OCI-LY7 (cell line): ENCODE measurements around the gene DPYSL4.

Experiments used
- EZH2phosphoT487 ChIP-seq: fragments of 200-600 bp; sonication (generic); IDR thresholded peaks from 2 replicates; pipeline ENCODE4 v1.6.1; 2018; ENCODE audit warnings: low read depth, borderline replicate concordance, mild to moderate bottlenecking, mixed run types, antibody characterized with exemption, low read length, moderate library complexity, mixed read lengths
- TF ChIP-seq, protein P1 (sequence below): fragments of 200-600 bp; sonication (generic); conservative IDR thresholded peaks from 2 replicates; pipeline ENCODE4 v1.5.1; 2014; ENCODE audit warnings: mild to moderate bottlenecking, antibody characterized with exemption, low read length, moderate library complexity, mixed read lengths

DNA sequence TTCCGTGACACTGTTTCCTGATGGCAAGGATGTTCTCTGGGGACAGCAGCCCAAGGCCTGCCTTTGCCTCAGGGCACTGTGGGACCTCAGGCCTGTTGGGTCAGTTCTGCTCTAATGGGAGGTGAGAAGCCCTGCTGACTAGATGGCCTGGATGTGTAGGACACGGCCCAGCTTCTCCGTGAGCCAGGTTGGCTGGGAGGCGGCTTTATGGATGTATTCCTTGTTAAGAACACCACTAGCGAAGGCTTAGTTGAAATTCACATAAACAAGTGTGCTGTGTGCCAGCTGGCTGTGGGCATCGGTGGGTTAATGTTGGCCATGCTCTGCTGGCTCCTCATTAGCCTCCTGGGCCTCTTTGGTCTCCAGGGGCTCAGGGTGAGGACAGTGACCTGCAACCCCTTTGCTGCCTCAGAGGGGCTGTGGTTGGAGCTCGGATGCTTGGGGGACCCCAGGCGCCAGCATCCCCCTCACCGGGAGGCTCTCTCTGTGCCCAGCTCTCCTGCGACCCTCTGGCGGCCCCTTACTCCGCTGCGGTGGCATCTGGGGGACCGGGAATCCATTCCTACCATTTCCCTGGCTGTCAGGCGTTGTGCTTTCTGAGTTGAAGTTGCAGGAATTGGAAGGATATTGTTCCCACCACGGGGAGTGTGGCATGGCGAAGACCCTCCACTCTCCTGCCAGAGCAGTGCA is 22.8 kb upstream of the DPYSL4 start:
- TF ChIP-seq, protein P1, sequence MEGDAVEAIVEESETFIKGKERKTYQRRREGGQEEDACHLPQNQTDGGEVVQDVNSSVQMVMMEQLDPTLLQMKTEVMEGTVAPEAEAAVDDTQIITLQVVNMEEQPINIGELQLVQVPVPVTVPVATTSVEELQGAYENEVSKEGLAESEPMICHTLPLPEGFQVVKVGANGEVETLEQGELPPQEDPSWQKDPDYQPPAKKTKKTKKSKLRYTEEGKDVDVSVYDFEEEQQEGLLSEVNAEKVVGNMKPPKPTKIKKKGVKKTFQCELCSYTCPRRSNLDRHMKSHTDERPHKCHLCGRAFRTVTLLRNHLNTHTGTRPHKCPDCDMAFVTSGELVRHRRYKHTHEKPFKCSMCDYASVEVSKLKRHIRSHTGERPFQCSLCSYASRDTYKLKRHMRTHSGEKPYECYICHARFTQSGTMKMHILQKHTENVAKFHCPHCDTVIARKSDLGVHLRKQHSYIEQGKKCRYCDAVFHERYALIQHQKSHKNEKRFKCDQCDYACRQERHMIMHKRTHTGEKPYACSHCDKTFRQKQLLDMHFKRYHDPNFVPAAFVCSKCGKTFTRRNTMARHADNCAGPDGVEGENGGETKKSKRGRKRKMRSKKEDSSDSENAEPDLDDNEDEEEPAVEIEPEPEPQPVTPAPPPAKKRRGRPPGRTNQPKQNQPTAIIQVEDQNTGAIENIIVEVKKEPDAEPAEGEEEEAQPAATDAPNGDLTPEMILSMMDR: no peak
- no peak for TF ChIP-seq EZH2phosphoT487
